Mucosa of descending colon (tissue), 3 donors: ENCODE results near the gene PRDM1. TPM values are rescaled to one million over a fixed set of nuclear protein-coding genes. Genes with fewer than 3 reads are reported as not detected.

Experiments
- ATAC-seq: fragments of 200-7000 bp; cut with Tn5 transposase; one replicate; pipeline ENCODE4 v1.9.1; 2020; ENCODE audit warnings: mild to moderate bottlenecking, moderate library complexity
- DNase-seq, 3 donors: peaks; one replicate each; pipeline ENCODE4 v3.0.0-alpha.2; 2020
- H3K36me3 ChIP-seq: fragments of 200-600 bp; one replicate; pipeline ENCODE4 v1.8.0; 2021; ENCODE audit warnings: low read depth, mild to moderate bottlenecking
- H3K4me1 ChIP-seq: fragments of 200-600 bp; one replicate; pipeline ENCODE4 v1.8.0; 2021; ENCODE audit warnings: low read depth, mild to moderate bottlenecking
- H3K4me3 ChIP-seq: fragments of 200-600 bp; one replicate; pipeline ENCODE4 v1.8.0; 2021; ENCODE audit warnings: mild to moderate bottlenecking
- H3K9me3 ChIP-seq: fragments of 200-600 bp; one replicate; pipeline ENCODE4 v1.8.0; 2021; ENCODE audit warnings: mild to moderate bottlenecking
- CTCF ChIP-seq: fragments of 200-600 bp; IDR thresholded peaks from one replicate; pipeline ENCODE4 v1.8.0; 2022; ENCODE audit warnings: antibody characterized with exemption, mild to moderate bottlenecking
- intact Hi-C, 2 donors: fragments of 100-400 bp; cut with DNase I in 1 of 2; cut with micrococcal nuclease in 1 of 2; formaldehyde crosslinking; loops; one replicate each; pipeline versions ENCODE4 v1.11.0 to v1.11.1; 2022; cut with DNase I, micrococcal nuclease
- long read RNA-seq, 2 donors: library from polyadenylated mRNA; unstranded; transcript quantifications; one replicate each; pipeline ENCODE4 v2.0.0, GENCODE V29; 2019 to 2021
- total RNA-seq, 3 donors: library from RNA; stranded (reverse); fragmentation: NEBNext Ultra II Directional in 2 of 3; extraction: Animal tissue kit (Norgen Biotek cat#: 25700) in 2 of 3; gene quantifications; one replicate each; pipeline versions ENCODE4 v1.2.1 to v1.2.4, GENCODE V29; 2021 to 2023
- donor health status: DM: no; HTN: no; CAD: no; lungs with moderate emphysema.
- donor health status: DM: no; HTN: no; CAD: no.
- donor health status: DM: no; HTN: yes; CAD: no.

Gene PRDM1
- total RNA-seq, result 10 to 100 TPM; 10.5 to 30.7 (median 23.4) TPM
- long read RNA-seq, donor 1, full-length matches to known transcripts, result 1 of 2 reads
- long read RNA-seq, donor 1, partial matches to known transcripts, result 1 of 2 reads
- long read RNA-seq, donor 1, other reads (novel, unspliced or antisense), result 0 of 2 reads
- long read RNA-seq, donor 2, partial matches to known transcripts, result 3 of 8 reads
- long read RNA-seq, donor 2, other reads (novel, unspliced or antisense), result 5 of 8 reads

- TF ChIP-seq CTCF, result no peak
- DNase-seq (peak; percentile 93 to 96 (median 94)), ATAC-seq (peak; percentile 96)
- intact Hi-C loops, result loop anchor here (5.0 to 10.0 kb wide), 2 partner anchors 89 to 604 kb away; no protein-coding TSS in a partner anchor
- Histone ChIP-seq H3K36me3 (no peaks in the 10 kb centered on the region), H3K4me3 (peak within 1 kb of the TSS; percentile 6), H3K9me3 (no peaks in the 10 kb centered on the region), H3K4me1 (no peaks in the 10 kb centered on the region)
Measured at GRCh38 chr6:106085984-106086813, at the start of gene PRDM1. Gene PRDM1 (plus strand): TSS chr6:106086336. CDS start chr6:106086554, 218 bp downstream.

- DNase-seq (no peak), ATAC-seq (no peak)
- no peaks in the 10 kb centered on the region for H3K4me1 ChIP-seq
- no peaks in the 10 kb centered on the region for H3K36me3 ChIP-seq
- H3K4me3 ChIP-seq, result no peak overlapping the region
- TF ChIP-seq CTCF, result no peak
- intact Hi-C loops, result no loop called here
- H3K9me3 ChIP-seq, result no peaks in the 10 kb centered on the region
Measured at GRCh38 chr6:106037060-106037459, 49.1 kb upstream of the PRDM1 start.

- TF ChIP-seq CTCF, result no peak
- no peaks in the 10 kb centered on the region for H3K36me3 ChIP-seq
- DNase-seq (no peak), ATAC-seq (no peak)
- H3K4me1 ChIP-seq, result no peaks in the 10 kb centered on the region
- no peak overlapping the region for H3K4me3 ChIP-seq
- H3K9me3 ChIP-seq, result no peaks in the 10 kb centered on the region
- intact Hi-C loops, result no loop called here
Measured at GRCh38 chr6:106039897-106040592, 46.1 kb upstream of the PRDM1 start.

GRCh38 chr6:106044151-106044550 is 42.0 kb upstream of the PRDM1 start:
- Histone ChIP-seq H3K4me3 (no peak overlapping the region), H3K9me3 (no peaks in the 10 kb centered on the region), H3K36me3 (no peaks in the 10 kb centered on the region), H3K4me1 (no peaks in the 10 kb centered on the region)
- intact Hi-C loops, result no loop called here
- no peak for ATAC-seq
- TF ChIP-seq CTCF, result no peak
- DNase-seq, result no peak

GRCh38 chr6:106045077-106045476 is 41.1 kb upstream of the PRDM1 start:
- TF ChIP-seq CTCF, result no peak
- no peaks in the 10 kb centered on the region for H3K9me3 ChIP-seq
- DNase-seq (no peak), ATAC-seq (peak; percentile 19)
- intact Hi-C loops, result no loop called here
- H3K36me3 ChIP-seq, result no peaks in the 10 kb centered on the region
- H3K4me3 ChIP-seq, result no peak overlapping the region
- H3K4me1 ChIP-seq, result no peaks in the 10 kb centered on the region
